NOMO-1 treated with dmso at 0.1 percent for 144 hours (cell line): ENCODE data around the gene STRA8.

ENCODE experiments used
- DNase-seq: peaks from one replicate; lab custom pipeline; 2025; ENCODE audit not compliant: unreplicated experiment; lab: John Stamatoyannopoulos, UW

The STRA8 gene

GRCh38 chr7:135233570-135233969, at the start of gene STRA8:
Gene STRA8 (plus strand): TSS chr7:135233838. CDS start chr7:135240525, 6,687 bp downstream.
- DNase-seq, result no peak

- no peak for DNase-seq
These were observed 49.3 kb upstream of the STRA8 start for GRCh38 chr7:135184254-135184841.

- DNase-seq, result no peak
These were observed 48.0 kb upstream of the STRA8 start for GRCh38 chr7:135185471-135186260.

- DNase-seq, result no peak
These were observed 47.4 kb upstream of the STRA8 start for GRCh38 chr7:135186261-135186540.

GRCh38 chr7:135186841-135187253, 46.8 kb upstream of the STRA8 start:
- no peak for DNase-seq

- DNase-seq, result no peak
These were observed 45.2 kb upstream of the STRA8 start for GRCh38 chr7:135188298-135188984.

- no peak for DNase-seq
These were observed 44.4 kb upstream of the STRA8 start for GRCh38 chr7:135189221-135189662.

GRCh38 chr7:135189961-135190360, 43.7 kb upstream of the STRA8 start:
- DNase-seq, result no peak

GRCh38 chr7:135190703-135191102, 42.9 kb upstream of the STRA8 start:
- no peak for DNase-seq

- DNase-seq, result no peak
These were observed 40.6 kb upstream of the STRA8 start for GRCh38 chr7:135192914-135193536.

- DNase-seq, result no peak
These were observed 40.0 kb upstream of the STRA8 start for GRCh38 chr7:135193615-135194081.

GRCh38 chr7:135194494-135195095, 39.0 kb upstream of the STRA8 start:
- DNase-seq, result no peak

GRCh38 chr7:135195156-135195555, 38.5 kb upstream of the STRA8 start:
- DNase-seq, result no peak

GRCh38 chr7:135195968-135196629, 37.5 kb upstream of the STRA8 start:
- DNase-seq, result no peak

- no peak for DNase-seq
These were observed 36.3 kb upstream of the STRA8 start for GRCh38 chr7:135197343-135197742.

- DNase-seq, result no peak
These were observed 35.6 kb upstream of the STRA8 start for GRCh38 chr7:135197906-135198655.

GRCh38 chr7:135199439-135199838, 34.2 kb upstream of the STRA8 start:
- no peak for DNase-seq

- no peak for DNase-seq
These were observed 32.8 kb upstream of the STRA8 start for GRCh38 chr7:135200821-135201331.

GRCh38 chr7:135201350-135201749, 32.3 kb upstream of the STRA8 start:
- DNase-seq, result no peak

- no peak for DNase-seq
These were observed 29.3 kb upstream of the STRA8 start for GRCh38 chr7:135204341-135204749.
